OCI-LY1 (cell line): ENCODE data around the gene TTBK1.

ENCODE experiments used
- CTCF ChIP-seq: fragments of 200-600 bp; sonication (generic), shearing (Covaris generic); IDR thresholded peaks from 2 replicates; pipeline ENCODE4 v1.5.1; 2017; ENCODE audit warnings: mild to moderate bottlenecking, antibody characterized with exemption, low read length, moderate library complexity, mixed read lengths
- EZH2 ChIP-seq: fragments of 200-600 bp; sonication (generic), shearing (Covaris generic); IDR thresholded peaks from 2 replicates; pipeline ENCODE4 v1.8.0; 2017; ENCODE audit warnings: borderline replicate concordance, mixed run types, mild to moderate bottlenecking, antibody characterized with exemption, low read length, moderate library complexity, mixed read lengths

GRCh38 chr6:43302126-43302525 is 58.8 kb downstream of the TTBK1 start:
- TF ChIP-seq EZH2 (no peak), CTCF (no peak)
